HG03575 (cell line): ENCODE measurements around the gene GTF3A.

ENCODE experiments used
- ATAC-seq: cut with Tn5 transposase; IDR thresholded peaks from one replicate; pipeline ENCODE4 v1.9.1; 2021; ENCODE audit not compliant: unreplicated experiment, insufficient number of reproducible peaks, low FRiP score; ENCODE audit errors: extremely low read depth

Gene GTF3A

DNA sequence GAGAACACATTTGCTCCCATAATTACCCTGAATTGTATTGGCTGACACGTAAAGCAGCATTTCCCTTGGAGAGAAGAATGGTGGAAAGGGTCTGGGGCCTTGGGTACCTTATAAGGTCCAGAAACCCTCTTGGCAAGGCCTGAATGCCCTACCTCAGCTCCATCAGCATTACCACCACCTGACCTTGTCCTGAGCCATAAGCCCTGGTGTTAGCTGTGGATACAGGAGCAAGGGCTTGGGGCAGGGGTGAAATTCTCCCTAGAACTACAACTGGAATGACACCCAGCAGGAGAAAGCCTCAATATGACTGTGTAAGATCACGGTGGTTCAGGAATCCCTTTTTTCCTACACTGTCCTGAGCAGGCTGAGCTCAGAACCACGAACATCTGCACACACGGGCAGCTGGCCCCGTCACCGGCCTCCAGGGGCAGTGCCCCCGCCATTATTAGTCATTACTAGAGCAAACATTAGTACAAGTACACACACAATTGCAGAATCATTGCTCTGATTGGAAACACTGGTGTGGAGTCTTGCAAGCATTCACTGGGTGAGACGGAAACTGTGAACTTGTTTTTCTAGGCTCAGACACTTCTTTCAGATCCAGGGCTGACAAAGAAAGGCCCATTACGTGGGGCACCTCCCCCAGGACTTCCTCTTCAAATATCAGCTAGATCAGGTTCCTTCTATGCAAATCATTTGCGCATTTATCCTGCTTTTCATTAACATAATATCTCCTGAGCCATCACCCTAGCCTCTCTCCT lies 52.7 kb downstream of the GTF3A start:
- ATAC-seq, result no peak

DNA sequence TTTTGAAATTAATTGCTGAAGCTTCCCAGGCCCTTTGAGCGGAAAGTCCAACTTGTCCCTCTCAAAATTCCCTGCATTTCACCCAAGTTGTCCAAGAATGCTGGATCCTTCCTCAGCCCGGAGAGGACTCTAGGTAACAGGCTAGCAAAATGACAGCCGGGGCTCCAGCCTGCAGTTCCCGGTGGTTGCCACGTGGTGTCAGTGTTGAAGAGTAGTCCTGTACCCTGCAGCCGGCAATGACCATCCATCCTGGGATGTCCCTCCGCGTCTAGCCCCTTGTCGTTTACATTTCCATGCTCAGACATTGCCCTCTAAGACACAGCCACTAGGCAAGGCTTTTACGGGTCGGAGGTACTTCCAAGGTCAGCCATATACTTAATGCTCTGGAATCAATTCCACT lies 57.3 kb downstream of the GTF3A start:
- no peak for ATAC-seq

DNA sequence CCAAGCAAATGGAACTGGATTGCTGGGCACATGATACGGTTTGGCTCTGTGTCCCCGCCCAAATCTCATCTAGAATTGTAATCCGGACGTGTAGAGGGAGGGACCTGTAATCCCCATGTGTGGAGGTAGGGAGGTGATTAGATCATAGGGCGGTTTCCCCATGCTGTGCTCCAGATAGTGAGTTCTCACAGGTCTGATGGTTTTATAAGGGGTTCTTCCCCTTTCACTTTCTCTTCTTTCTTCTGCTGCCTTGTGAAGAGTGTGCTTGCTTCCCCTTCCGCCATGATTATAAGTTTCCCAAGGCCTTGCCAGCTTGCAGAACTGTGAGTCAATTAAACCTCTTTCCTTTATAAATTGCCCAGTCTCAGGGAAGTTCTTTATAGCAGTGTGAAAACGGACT lies 58.6 kb downstream of the GTF3A start:
- ATAC-seq, result peak; percentile 72

DNA sequence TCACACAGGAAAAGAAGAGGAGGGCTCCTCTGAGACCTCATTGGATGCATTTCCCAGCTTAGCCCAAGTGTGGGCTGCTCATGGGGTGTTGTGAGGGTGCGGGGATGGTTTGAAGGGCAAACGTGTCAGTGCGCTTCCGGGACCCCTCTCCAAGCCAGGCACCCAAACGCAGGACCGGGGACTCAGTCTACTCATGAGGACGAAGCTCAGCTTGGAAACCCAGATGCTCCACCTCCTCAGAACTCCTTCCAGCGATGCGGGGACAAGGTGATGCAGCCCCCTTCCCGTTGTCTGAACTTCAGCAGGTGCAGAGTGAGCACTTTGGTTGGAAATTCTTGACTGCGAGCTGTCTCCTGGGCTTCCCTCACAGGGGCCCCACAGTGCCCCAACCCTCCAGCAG lies 59.0 kb downstream of the GTF3A start:
- ATAC-seq, result no peak
